ENCODE results near the gene DYRK2.
"Not testable (repeated sequence)": the region's sequence is repeated elsewhere in the genome, so short reads cannot be mapped to it uniquely, and the experiment has no call there.

Gene DYRK2

GRCh38 chr12:67672507-67672906 is 24.0 kb downstream of the DYRK2 start:
- not testable (repeated sequence) for DNase-seq

- not testable (repeated sequence) for DNase-seq
Measured at GRCh38 chr12:67673509-67673908, 25.0 kb downstream of the DYRK2 start.

- no peak for DNase-seq
Measured at GRCh38 chr12:67674417-67674816, 25.9 kb downstream of the DYRK2 start.

DNA sequence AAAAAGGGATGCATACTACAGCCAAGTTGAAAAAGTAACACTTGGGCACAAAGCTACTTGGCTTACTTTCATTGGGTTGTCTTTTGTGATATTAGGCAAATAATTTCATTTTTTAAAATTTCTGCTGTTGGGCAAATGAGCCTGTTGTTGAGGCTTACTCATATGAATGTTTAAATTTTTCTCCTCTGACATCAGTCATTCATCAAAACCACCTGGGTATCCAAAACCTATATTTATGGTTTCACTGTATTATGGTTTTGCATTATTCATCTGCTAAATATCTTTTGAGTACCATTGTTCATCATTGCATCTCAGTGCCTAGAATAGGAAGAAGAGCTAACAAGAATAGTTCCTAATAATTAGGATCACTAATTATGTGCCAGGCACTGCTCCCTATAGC is 28.1 kb downstream of the DYRK2 start:
- no peak for DNase-seq

DNA sequence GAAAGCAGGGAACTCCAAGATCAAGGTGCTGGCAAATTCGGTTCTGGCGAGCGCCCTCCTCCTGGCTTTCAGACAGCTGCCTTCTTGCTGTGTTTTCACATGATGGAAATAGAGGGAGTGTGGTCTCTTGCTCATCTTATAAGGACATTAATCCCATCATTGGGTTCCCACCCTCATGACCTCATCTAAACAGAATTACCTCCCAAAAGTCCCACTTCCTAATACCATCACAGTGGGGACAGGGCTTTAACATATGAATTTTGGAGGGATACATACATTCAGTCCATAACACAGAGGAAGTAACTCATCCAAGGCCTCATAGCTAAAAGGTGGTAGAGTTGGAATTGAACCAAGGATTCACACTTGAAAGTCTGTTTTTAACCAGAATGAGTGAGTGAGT is 28.6 kb downstream of the DYRK2 start:
- DNase-seq = no peak

GRCh38 chr12:67681105-67681778 is 32.7 kb downstream of the DYRK2 start:
- DNase-seq = no peak

DNA sequence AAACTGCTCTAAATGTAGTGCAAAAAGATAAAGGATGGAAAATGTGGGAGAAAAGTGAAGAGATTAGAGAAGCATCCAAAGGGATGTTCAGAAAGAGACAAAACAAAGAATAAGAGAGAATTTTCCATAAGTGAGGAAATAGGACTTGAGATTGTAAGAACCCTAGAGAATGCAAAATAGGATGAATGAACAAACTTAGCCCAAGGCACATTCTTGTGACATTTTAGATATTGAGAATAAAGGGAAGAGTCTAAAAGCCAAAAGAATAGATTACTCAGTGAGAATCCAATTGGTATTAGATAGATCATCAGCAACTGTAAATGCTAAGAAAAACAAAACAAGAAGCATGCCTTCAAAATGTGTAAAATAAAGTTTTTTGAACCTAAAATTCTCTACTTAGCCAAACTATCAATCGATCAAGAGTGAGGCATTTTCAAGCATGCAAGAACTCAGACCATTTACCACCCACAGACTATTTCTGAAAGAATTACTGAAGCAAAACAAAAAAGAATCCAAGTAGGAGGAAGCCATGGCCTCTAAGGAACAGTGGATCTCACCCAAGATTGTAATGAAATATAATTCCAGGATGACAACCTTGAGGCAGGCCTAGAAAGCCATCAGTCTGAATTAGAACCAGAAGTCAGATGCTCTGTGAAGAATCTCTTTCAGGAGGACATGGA is 33.5 kb downstream of the DYRK2 start:
- no peak for DNase-seq

DNA sequence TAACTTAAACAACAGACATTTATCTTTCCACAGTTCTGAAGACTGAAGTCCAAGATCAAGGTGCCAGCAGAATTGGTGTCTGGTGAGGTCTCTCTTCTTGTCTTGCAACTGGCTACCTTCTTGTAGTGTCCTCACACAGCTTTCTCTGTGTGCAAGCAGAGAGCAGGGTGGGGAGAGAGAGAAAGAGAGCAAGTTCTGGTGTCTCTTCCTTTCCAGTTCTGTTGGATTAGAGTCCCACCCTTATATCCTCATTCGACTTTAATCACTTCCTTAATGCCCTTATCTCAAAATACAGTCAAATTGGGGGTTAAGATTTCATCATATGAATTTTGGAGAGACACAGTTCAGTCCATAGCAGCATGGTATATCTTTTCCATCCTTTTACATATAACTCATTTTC is 40.8 kb downstream of the DYRK2 start:
- no peak for DNase-seq

DNA sequence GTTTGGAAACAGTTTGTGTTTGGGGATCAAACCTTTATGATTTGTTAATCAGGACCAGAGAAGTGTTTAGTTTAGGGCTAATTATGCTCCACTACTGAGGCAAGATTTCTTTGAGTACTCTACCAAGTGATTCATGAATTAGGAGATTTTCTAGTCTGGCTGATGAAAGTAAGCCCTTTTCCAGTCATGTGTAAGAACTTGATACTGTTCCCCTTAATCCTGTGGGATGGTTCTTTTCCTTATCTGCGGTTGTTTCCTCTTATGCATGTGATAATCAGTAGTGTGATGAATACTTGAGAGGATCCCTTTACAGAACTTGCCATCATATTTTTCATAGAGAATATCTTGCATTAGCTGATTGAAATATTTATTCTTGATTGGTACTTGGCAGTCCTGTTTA is 42.1 kb downstream of the DYRK2 start:
- DNase-seq = no peak

DNA sequence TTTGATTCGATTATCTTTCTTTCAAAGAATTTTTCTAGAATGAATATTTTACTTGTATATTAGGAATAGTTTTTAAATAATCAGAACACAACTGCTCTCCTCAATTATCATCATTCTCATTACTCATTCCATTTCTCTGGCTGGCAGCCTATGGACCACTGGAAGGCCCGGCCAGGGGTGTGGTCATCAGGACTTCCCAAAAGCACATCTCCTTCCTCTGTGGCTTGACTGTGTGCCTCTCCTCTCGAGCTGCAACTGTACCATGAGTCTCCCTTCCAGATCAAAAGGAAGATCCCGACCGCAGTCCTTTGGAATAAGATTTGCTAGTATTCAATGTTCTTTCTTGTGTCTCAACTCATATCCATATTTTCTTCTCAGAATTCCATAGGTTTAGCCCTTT is 42.7 kb downstream of the DYRK2 start:
- no peak for DNase-seq

- no peak for DNase-seq
Measured at GRCh38 chr12:67692135-67692534, 43.6 kb downstream of the DYRK2 start.

DNA sequence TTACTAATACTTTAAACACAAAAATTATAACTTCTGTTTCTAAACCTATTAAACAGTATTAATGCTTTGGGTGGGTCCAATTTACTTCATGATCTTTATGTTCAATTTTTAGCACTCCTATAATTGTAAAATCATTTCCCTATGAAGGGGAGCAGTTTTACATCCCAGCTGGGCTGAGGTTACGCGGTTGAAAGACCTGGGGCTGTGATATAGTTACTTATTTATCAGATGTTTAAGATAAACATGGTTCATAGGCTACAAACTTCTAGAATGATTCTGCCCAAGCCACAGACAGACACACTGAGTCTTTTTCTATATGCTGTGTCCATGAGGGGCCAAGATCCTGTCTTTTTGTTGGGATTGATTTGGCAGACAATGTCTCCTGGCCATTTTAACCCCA is 44.4 kb downstream of the DYRK2 start:
- DNase-seq = no peak

- DNase-seq = no peak
Measured at GRCh38 chr12:67693894-67694293, 45.3 kb downstream of the DYRK2 start.

GRCh38 chr12:67694306-67694900 is 45.9 kb downstream of the DYRK2 start:
- DNase-seq = no peak

DNA sequence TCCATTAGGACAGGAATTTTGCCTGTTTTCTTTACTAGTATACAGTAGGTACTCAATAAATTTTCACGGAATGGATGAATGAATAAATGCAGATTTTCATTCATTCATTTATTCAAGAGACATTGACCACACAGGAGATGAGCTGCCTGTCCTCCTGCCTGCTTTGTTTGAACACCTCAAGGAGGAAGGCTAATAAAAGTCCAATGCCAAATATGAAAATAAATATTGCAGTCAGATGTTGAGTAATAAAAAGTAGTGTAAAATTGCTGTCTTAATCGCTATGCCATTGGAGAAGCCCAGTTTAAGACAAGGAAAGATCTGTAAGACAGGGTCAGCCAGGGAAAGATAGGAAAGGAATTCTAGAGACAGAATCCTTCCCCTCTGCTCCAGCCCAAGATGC is 47.4 kb downstream of the DYRK2 start:
- DNase-seq = no peak

DNA sequence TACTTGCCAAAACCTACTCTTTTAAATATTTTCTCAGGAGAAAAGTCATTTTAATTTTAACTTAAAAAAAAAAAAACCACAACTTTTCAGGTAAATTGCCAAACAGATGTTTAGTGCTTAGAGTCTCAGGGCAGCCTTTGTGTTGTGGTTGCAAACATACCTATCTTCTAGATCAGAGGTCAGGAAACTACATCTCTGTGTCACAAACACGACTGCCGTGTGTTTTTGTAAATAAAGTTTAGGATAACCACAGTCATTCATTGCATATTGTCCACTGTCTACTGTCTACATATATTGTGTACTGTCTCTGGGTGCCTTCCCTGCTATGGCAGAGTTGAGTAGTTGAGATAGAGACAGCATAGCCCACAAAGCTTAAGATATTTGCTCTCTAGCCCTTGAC is 48.9 kb downstream of the DYRK2 start:
- DNase-seq = no peak

DNA sequence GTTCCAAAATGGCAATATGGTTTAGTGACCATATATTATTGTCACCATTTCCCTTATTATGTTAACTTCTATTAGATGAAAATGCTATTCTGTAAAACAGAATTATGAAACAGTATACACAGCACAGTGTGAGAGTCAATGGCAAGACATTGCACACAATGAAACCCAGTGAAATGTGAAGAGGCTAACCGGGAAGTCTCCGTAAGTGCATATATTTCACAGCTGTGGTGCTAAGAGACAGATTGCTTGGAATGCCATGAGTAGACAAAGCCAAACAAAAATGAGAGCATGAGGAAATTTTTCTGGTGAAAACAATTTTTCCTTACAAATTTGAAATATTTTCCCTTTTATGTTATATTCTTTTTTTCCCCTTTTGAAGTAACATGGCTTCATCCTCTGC is 49.4 kb downstream of the DYRK2 start:
- no peak for DNase-seq

DNA sequence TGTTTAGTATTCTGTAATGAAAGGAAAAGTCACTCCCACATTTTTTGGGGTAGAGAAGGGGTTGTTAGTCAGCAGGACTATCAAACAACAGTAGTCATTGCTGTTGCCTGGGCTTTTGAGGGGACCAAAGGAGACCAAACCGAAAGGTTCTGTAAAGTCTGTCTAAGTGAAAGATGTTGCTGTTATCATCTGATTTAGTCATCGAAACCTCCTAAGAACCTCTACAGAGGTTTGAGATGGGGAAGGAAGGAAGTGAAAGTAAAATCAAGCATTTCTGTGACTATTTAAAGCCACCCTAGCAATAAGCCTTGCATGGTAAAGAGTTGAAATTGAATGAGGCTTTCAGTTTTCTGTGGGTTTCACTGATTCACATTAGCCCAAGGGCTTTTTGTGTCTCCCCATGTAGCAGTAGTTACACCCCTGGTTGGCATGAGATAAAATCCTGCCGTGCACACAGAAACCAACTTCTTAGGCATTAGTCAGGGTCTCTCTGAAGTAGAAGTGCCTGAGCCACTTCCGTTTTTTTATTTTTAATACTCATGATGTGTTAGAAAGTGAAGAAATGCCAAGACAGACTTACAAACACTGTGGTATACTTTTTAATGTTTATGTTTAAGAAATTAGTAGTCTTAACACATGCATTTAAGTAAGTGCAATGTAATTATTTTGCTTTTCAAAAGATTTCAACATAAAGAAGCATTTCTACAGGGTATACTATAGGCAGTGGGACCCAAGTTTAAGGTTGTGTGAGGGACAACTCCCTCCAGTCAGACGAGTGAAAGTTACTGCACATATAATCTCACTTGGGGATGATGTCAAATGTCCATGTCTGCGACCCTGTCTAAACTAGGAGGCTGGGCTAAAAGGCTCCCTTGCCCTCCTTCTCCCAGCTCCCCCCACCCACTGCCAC is 50.4 kb downstream of the DYRK2 start:
- no peak for DNase-seq

DNA sequence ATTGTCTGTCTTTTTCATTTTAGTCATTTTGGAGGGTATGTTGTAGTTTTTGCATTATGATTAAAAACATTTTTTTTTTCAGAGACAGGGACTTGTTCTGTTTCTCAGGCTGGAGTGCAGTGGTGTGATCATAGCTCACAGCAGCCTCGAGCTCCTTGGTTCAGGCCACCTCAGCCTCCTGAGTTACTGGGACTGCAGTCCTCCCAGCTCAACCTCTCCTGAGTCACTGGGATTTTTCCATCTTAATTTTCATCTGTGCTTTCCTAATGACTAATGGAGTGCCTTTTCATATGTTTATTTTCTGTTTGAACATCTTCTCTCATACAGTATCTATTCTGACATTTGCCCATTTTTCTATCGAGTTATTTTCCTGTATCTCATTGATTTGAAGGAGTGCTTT is 52.6 kb downstream of the DYRK2 start:
- no peak for DNase-seq

GRCh38 chr12:67702136-67702535 is 53.6 kb downstream of the DYRK2 start:
- DNase-seq = no peak

DNA sequence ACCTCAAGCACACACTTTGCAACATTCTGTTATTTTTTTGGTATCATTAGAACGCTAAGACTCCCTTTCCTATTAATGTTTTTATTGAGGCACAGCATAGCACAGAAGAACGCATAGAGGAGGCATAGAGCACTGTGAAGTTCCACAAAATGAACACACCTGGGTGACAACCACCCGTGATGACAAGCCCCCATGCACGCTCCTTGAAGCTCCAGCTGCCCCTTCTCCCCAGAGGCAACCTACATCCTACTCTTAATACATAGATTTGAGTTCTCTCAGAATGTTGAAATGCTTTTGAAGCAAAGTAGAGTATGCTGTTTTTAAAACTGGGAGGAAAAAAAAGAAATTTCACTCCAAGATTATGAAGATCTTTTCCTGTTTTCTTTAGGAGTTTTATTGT is 55.5 kb downstream of the DYRK2 start:
- DNase-seq = no peak

GRCh38 chr12:67705394-67706370 is 57.1 kb downstream of the DYRK2 start:
- DNase-seq = no peak
